BLaER1 treated with 17β-estradiol and CSF1 and Interleukin-3, amounts not matched to agents 10 nM and 100 nM (cell line): ENCODE measurements around the gene ST6GALNAC3.
A peak's percentile ranks its signal among the peaks of the same experiment; 100 is the strongest.

Source experiments
- H3K27ac ChIP-seq, 11 experiments: shearing (Covaris generic); formaldehyde crosslinking; 2 replicates each; pipeline ENCODE4 v1.8.1; 2022
- H3K27me3 ChIP-seq, 11 experiments: shearing (Covaris generic); formaldehyde crosslinking; 2 replicates each; pipeline ENCODE4 v1.8.1; 2022
- H3K36me3 ChIP-seq, 11 experiments: shearing (Covaris generic); formaldehyde crosslinking; 2 replicates each; pipeline ENCODE4 v1.8.1; 2022
- H3K4me1 ChIP-seq, 10 experiments: shearing (Covaris generic); formaldehyde crosslinking; 2 replicates each; pipeline ENCODE4 v1.8.1; 2022
- H3K4me2 ChIP-seq, 11 experiments: shearing (Covaris generic); formaldehyde crosslinking; 2 replicates each; pipeline ENCODE4 v1.8.1; 2022
- H3K4me3 ChIP-seq, 10 experiments: shearing (Covaris generic); formaldehyde crosslinking; 2 replicates each; pipeline ENCODE4 v1.8.1; 2022
- H3K9ac ChIP-seq, 11 experiments: shearing (Covaris generic); formaldehyde crosslinking; 2 replicates each; pipeline ENCODE4 v1.8.1; 2022
- H3K9me3 ChIP-seq, 11 experiments: shearing (Covaris generic); formaldehyde crosslinking; replicated peaks in 1 of 11; 2 replicates each; pipeline ENCODE4 v1.8.1; 2022
- H4K20me1 ChIP-seq, 11 experiments: shearing (Covaris generic); formaldehyde crosslinking; 2 replicates each; pipeline ENCODE4 v1.8.1; 2022
- Cebpa-rat ChIP-seq, 11 experiments: shearing (Covaris generic); IDR thresholded peaks; 2 replicates each; pipeline ENCODE4 v1.8.1; 2022

The ST6GALNAC3 gene

GRCh38 chr1:76129731-76130130 is 55.2 kb downstream of the ST6GALNAC3 start:
- H3K4me3 ChIP-seq, result no peak overlapping the region
- peaks cover 0 to 39% (median 12%) of the 10 kb centered on the region in 11 experiments; a peak in 12 of 22 replicates for H3K36me3 ChIP-seq
- H3K27ac ChIP-seq, result no peak overlapping the region
- no peak overlapping the region for H3K4me2 ChIP-seq
- H4K20me1 ChIP-seq, result peaks cover 0 to 7% (median 0%) of the 10 kb centered on the region in 11 experiments; a peak in 6 of 22 replicates
- H3K4me1 ChIP-seq, result peaks cover 0 to 19% (median 12%) of the 10 kb centered on the region in 10 experiments; a peak in 13 of 20 replicates
- peaks cover 0 to 29% (median 0%) of the 10 kb centered on the region in 11 experiments; a peak in 4 of 22 replicates for H3K9me3 ChIP-seq
- no peak overlapping the region for H3K9ac ChIP-seq
- no peaks in the 10 kb centered on the region for H3K27me3 ChIP-seq
- no peak for TF ChIP-seq Cebpa-rat (IDR thresholded peaks at IDR 0.05)

GRCh38 chr1:76130992-76131391 is 56.4 kb downstream of the ST6GALNAC3 start:
- H3K36me3 ChIP-seq, result peaks cover 0 to 39% (median 12%) of the 10 kb centered on the region in 11 experiments; a peak in 12 of 22 replicates
- TF ChIP-seq Cebpa-rat (IDR thresholded peaks at IDR 0.05), result no peak
- peaks cover 0 to 29% (median 0%) of the 10 kb centered on the region in 11 experiments; a peak in 4 of 22 replicates for H3K9me3 ChIP-seq
- no peak overlapping the region for H3K4me2 ChIP-seq
- peaks cover 0 to 8% (median 2%) of the 10 kb centered on the region in 10 experiments; a peak in 11 of 20 replicates for H3K4me1 ChIP-seq
- H3K4me3 ChIP-seq, result no peak overlapping the region
- no peak overlapping the region for H3K27ac ChIP-seq
- no peak overlapping the region for H3K9ac ChIP-seq
- H3K27me3 ChIP-seq, result no peaks in the 10 kb centered on the region
- peaks cover 0 to 9% (median 0%) of the 10 kb centered on the region in 11 experiments; a peak in 4 of 22 replicates for H4K20me1 ChIP-seq

- Histone ChIP-seq H3K27me3 (no peaks in the 10 kb centered on the region), H3K9ac (no peak overlapping the region), H3K27ac (no peak overlapping the region), H3K9me3 (peaks cover 0 to 23% (median 0%) of the 10 kb centered on the region in 11 experiments; a peak in 4 of 22 replicates), H3K36me3 (peaks cover 0 to 24% (median 0%) of the 10 kb centered on the region in 11 experiments; a peak in 9 of 22 replicates), H3K4me1 (peaks cover 0 to 22% (median 11%) of the 10 kb centered on the region in 10 experiments; a peak in 12 of 20 replicates), H3K4me3 (no peak overlapping the region), H3K4me2 (no peak overlapping the region), H4K20me1 (peaks cover 0 to 13% (median 0%) of the 10 kb centered on the region in 11 experiments; a peak in 2 of 22 replicates)
- no peak for TF ChIP-seq Cebpa-rat (IDR thresholded peaks at IDR 0.05)
Measured at GRCh38 chr1:76133977-76134376, 59.4 kb downstream of the ST6GALNAC3 start.

GRCh38 chr1:76135835-76136234 is 61.3 kb downstream of the ST6GALNAC3 start:
- Histone ChIP-seq H3K36me3 (peaks cover 0 to 11% (median 0%) of the 10 kb centered on the region in 11 experiments; a peak in 3 of 22 replicates), H3K4me1 (peaks cover 0 to 22% (median 11%) of the 10 kb centered on the region in 10 experiments; a peak in 12 of 20 replicates), H3K4me3 (no peak overlapping the region), H3K27ac (no peak overlapping the region), H3K27me3 (no peaks in the 10 kb centered on the region), H3K4me2 (no peak overlapping the region), H3K9ac (no peak overlapping the region), H3K9me3 (peaks cover 0 to 15% (median 0%) of the 10 kb centered on the region in 11 experiments; a peak in 3 of 22 replicates), H4K20me1 (peaks cover 0 to 14% (median 0%) of the 10 kb centered on the region in 11 experiments; a peak in 1 of 22 replicates)
- TF ChIP-seq Cebpa-rat (IDR thresholded peaks at IDR 0.05), result no peak

GRCh38 chr1:76136894-76137293 is 62.3 kb downstream of the ST6GALNAC3 start:
- Histone ChIP-seq H3K9ac (no peak overlapping the region), H4K20me1 (peaks cover 0 to 18% (median 0%) of the 10 kb centered on the region in 11 experiments; a peak in 1 of 22 replicates), H3K27ac (no peak overlapping the region), H3K4me1 (peaks cover 0 to 22% (median 11%) of the 10 kb centered on the region in 10 experiments; a peak in 12 of 20 replicates), H3K27me3 (no peaks in the 10 kb centered on the region), H3K4me2 (peak overlapping the region in 6 of 11 experiments; percentile 5 to 36 (median 25); a peak in 5 of 22 replicates), H3K36me3 (peaks cover 0 to 2% (median 0%) of the 10 kb centered on the region in 11 experiments; a peak in 1 of 22 replicates), H3K4me3 (no peak overlapping the region), H3K9me3 (peaks cover 0 to 10% (median 0%) of the 10 kb centered on the region in 11 experiments; a peak in 2 of 22 replicates)
- no peak for TF ChIP-seq Cebpa-rat (IDR thresholded peaks at IDR 0.05)

- H3K27ac ChIP-seq, result no peak overlapping the region
- no peaks in the 10 kb centered on the region for H3K27me3 ChIP-seq
- H3K9ac ChIP-seq, result no peak overlapping the region
- H4K20me1 ChIP-seq, result peaks cover 0 to 18% (median 0%) of the 10 kb centered on the region in 11 experiments; a peak in 2 of 22 replicates
- TF ChIP-seq Cebpa-rat (IDR thresholded peaks at IDR 0.05), result peak in 8 of 11 experiments; percentile 37 to 79 (median 59); a peak in 9 of 22 replicates
- peak overlapping the region in 5 of 11 experiments; percentile 7 to 36 (median 26); a peak in 7 of 22 replicates for H3K4me2 ChIP-seq
- H3K4me3 ChIP-seq, result no peak overlapping the region
- peaks cover 0 to 1% (median 0%) of the 10 kb centered on the region in 11 experiments; a peak in 1 of 22 replicates for H3K9me3 ChIP-seq
- peaks cover 0 to 22% (median 11%) of the 10 kb centered on the region in 10 experiments; a peak in 12 of 20 replicates for H3K4me1 ChIP-seq
- no peaks in the 10 kb centered on the region for H3K36me3 ChIP-seq
Measured at GRCh38 chr1:76137746-76138145, 63.2 kb downstream of the ST6GALNAC3 start.

- H3K36me3 ChIP-seq, result no peaks in the 10 kb centered on the region
- peak overlapping the region in 2 of 11 experiments; percentile 7 to 36; a peak in 2 of 22 replicates for H3K4me2 ChIP-seq
- TF ChIP-seq Cebpa-rat (IDR thresholded peaks at IDR 0.05), result no peak
Measured at GRCh38 chr1:76138217-76138616, 63.7 kb downstream of the ST6GALNAC3 start.

GRCh38 chr1:76140227-76140626 is 65.7 kb downstream of the ST6GALNAC3 start:
- no peaks in the 10 kb centered on the region for H3K9me3 ChIP-seq
- H3K4me3 ChIP-seq, result no peak overlapping the region
- no peak for TF ChIP-seq Cebpa-rat (IDR thresholded peaks at IDR 0.05)
- no peak overlapping the region for H3K4me2 ChIP-seq
- no peaks in the 10 kb centered on the region for H3K36me3 ChIP-seq
- H3K9ac ChIP-seq, result no peak overlapping the region
- no peak overlapping the region for H3K27ac ChIP-seq
- H4K20me1 ChIP-seq, result peaks cover 0 to 16% (median 0%) of the 10 kb centered on the region in 11 experiments; a peak in 2 of 22 replicates
- peaks cover 0 to 22% (median 11%) of the 10 kb centered on the region in 10 experiments; a peak in 12 of 20 replicates for H3K4me1 ChIP-seq
- no peaks in the 10 kb centered on the region for H3K27me3 ChIP-seq

More at GRCh38 chr1:76138217-76138616, 63.7 kb downstream of the ST6GALNAC3 start:
- peaks cover 0 to 18% (median 0%) of the 10 kb centered on the region in 11 experiments; a peak in 2 of 22 replicates for H4K20me1 ChIP-seq
- H3K4me1 ChIP-seq, result peaks cover 0 to 22% (median 11%) of the 10 kb centered on the region in 10 experiments; a peak in 12 of 20 replicates
- H3K27ac ChIP-seq, result no peak overlapping the region
- H3K4me3 ChIP-seq, result no peak overlapping the region
- H3K9me3 ChIP-seq, result no peaks in the 10 kb centered on the region
- no peaks in the 10 kb centered on the region for H3K27me3 ChIP-seq
- no peak overlapping the region for H3K9ac ChIP-seq

- Histone ChIP-seq H3K4me3 (no peak overlapping the region), H3K4me1 (peaks cover 0 to 18% (median 7%) of the 10 kb centered on the region in 10 experiments; a peak in 15 of 20 replicates), H3K27ac (no peak overlapping the region), H4K20me1 (peaks cover 0 to 5% (median 0%) of the 10 kb centered on the region in 11 experiments; a peak in 1 of 22 replicates), H3K4me2 (no peak overlapping the region), H3K27me3 (no peaks in the 10 kb centered on the region), H3K36me3 (no peaks in the 10 kb centered on the region), H3K9me3 (no peaks in the 10 kb centered on the region), H3K9ac (no peak overlapping the region)
- TF ChIP-seq Cebpa-rat (IDR thresholded peaks at IDR 0.05), result no peak
Measured at GRCh38 chr1:76141929-76142328, 67.4 kb downstream of the ST6GALNAC3 start.
